Bronchial epithelial cell (primary cell): ENCODE data around the gene RASEF. TPM values are rescaled to one million over a fixed set of nuclear protein-coding genes. Genes with fewer than 3 reads are reported as not detected.

Experiments used
- DNase-seq: peaks from one replicate; pipeline ENCODE4 v3.0.0-alpha.2; 2010; ENCODE audit warnings: low read depth
- FAIRE-seq: peaks from 2 replicates; lab custom pipeline; 2011; peaks lifted over from hg19 to GRCh38; lab: Jason Lieb, UNC
- H3K27me3 ChIP-seq: 2 replicates; pipeline ENCODE4 v1.5.1; 2011; ENCODE audit warnings: low read length; ENCODE audit not compliant: control insufficient read depth, insufficient read depth
- H3K36me3 ChIP-seq: 2 replicates; pipeline ENCODE4 v1.5.1; 2011; ENCODE audit warnings: low read length; ENCODE audit not compliant: control insufficient read depth, insufficient read depth
- H3K4me3 ChIP-seq: 2 replicates; pipeline ENCODE4 v1.5.1; 2011; ENCODE audit warnings: mild to moderate bottlenecking, low read depth, low read length, control low read depth
- total RNA-seq: library from RNA; depleted of rRNA; stranded (reverse); fragments of >200 nt; gene quantifications from 2 replicates; pipeline ENCODE4 v1.2.1, GENCODE V29; 2014
- TF ChIP-seq, protein P1 (sequence below): IDR thresholded peaks from 2 replicates; pipeline ENCODE4 v1.5.1; 2011; ENCODE audit warnings: mild to moderate bottlenecking, moderate library complexity, low read length, control low read depth, inconsistent platforms; ENCODE audit not compliant: insufficient read depth, severe bottlenecking

Gene RASEF
- 9.2 and 14.2 TPM in 2 replicates for total RNA-seq

DNA sequence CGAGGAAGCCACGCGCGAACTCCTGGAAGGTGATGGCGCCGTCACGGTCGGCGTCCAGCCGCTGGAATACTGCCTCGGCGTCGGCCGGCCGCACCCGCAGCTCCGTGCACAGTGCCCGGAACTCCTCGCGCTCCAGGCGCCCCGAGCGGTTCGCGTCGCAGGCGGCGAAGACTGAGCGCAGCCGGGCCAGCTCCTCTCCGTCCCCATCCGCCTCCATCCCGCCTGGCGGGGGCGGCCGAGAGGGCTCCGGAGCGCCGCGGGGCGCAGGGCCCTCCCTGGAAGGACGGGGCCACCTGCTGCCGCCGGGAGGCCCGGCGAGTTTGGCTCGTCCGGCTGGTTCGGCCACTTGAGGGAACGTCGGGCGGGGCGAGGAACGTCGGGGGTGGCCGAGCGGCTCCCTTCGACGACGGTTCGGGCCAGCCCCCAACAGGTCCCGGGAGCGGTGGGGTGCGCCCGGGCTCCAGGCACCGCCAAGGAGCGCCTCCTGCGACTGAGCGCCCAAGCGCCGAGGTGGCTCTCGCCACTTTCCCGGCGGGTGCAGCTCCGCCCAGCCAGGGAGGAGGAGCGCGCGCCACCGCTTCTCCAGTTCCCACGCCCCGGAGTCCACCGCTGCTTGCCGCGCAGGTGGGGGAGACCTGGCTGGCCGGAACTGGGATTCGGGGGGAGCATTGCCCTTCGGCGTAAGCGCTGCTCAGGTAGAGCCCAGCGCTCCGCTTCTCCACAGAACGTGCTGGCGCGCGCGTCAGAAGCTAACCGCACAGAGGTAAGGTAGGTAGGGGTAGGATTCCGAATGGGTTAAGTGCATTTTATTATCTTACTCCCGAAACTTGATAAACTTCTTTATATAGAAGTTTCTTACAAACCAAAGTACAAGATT lies at the start of gene RASEF:
Gene RASEF, minus strand, starts transcription at position 492 of the 877 bp plus-strand sequence. Its CDS starts 275 bp downstream, at position 217.
- Histone ChIP-seq H3K36me3 (no peaks in the 10 kb centered on the region), H3K4me3 (peak within 1 kb of the TSS; percentile 75), H3K27me3 (no peaks in the 10 kb centered on the region)
- TF ChIP-seq, protein P1, sequence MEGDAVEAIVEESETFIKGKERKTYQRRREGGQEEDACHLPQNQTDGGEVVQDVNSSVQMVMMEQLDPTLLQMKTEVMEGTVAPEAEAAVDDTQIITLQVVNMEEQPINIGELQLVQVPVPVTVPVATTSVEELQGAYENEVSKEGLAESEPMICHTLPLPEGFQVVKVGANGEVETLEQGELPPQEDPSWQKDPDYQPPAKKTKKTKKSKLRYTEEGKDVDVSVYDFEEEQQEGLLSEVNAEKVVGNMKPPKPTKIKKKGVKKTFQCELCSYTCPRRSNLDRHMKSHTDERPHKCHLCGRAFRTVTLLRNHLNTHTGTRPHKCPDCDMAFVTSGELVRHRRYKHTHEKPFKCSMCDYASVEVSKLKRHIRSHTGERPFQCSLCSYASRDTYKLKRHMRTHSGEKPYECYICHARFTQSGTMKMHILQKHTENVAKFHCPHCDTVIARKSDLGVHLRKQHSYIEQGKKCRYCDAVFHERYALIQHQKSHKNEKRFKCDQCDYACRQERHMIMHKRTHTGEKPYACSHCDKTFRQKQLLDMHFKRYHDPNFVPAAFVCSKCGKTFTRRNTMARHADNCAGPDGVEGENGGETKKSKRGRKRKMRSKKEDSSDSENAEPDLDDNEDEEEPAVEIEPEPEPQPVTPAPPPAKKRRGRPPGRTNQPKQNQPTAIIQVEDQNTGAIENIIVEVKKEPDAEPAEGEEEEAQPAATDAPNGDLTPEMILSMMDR, result peak; percentile 35
- DNase-seq, result peak; percentile 47
- no peak for FAIRE-seq

DNA sequence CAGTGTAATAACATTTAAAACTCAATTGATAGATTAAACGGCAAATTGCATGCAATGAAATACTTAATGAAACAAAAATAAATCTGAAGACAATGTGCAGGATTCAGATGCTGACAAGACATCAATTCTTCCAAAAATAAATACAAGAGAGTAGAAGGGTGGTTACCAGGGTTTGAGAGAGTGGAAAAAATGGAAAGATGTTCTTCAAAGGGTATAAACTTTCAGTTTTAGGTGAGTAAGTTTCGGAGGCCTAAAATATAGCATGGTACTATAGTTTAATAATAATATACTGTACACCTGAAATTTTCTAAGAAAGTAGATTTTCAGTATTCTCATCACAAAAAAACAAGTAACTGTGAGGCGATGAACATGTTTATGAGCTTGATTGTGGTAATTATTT lies 48.2 kb upstream of the RASEF start:
- no peak for FAIRE-seq
- H3K4me3 ChIP-seq, result no peak overlapping the region
- no peaks in the 10 kb centered on the region for H3K27me3 ChIP-seq

GRCh38 chr9:83109296-83109695 lies 46.4 kb upstream of the RASEF start:
- TF ChIP-seq, protein P1, result no peak
- DNase-seq (no peak), FAIRE-seq (no peak)
- no peak overlapping the region for H3K4me3 ChIP-seq
- no peaks in the 10 kb centered on the region for H3K36me3 ChIP-seq
- no peaks in the 10 kb centered on the region for H3K27me3 ChIP-seq

More for the DNA sequence above, 48.2 kb upstream of the RASEF start:
- no peaks in the 10 kb centered on the region for H3K36me3 ChIP-seq
- TF ChIP-seq, protein P1, result no peak
- no peak for DNase-seq

DNA sequence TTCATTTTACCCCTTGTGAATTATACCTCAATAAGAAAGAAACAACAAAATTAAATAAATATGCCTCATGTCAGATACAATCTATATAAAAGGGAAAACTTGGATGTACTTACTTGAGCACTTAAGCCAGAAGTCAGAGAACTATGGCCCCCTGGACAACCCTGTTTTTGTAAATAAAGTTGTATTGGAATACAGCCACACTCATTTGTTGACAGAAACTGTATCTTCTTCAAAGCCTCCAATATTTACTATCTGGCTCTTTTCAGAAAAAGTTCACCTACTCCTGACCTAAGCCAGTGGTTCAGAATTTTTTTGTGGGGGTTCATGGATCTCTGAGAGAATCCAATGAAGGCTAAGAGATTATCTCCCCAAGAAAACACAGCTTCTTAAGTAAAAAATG lies 45.3 kb upstream of the RASEF start:
- DNase-seq, result no peak
- Histone ChIP-seq H3K36me3 (no peaks in the 10 kb centered on the region), H3K4me3 (no peak overlapping the region), H3K27me3 (no peaks in the 10 kb centered on the region)
- TF ChIP-seq, protein P1, result no peak
- no peak for FAIRE-seq

- H3K36me3 ChIP-seq, result no peaks in the 10 kb centered on the region
- no peak overlapping the region for H3K4me3 ChIP-seq
- no peak for FAIRE-seq
- H3K27me3 ChIP-seq, result no peaks in the 10 kb centered on the region
- no peak for DNase-seq
- TF ChIP-seq, protein P1, result no peak
Measured at GRCh38 chr9:83106772-83107171, 43.8 kb upstream of the RASEF start.

GRCh38 chr9:83106263-83106662 lies 43.3 kb upstream of the RASEF start:
- Histone ChIP-seq H3K36me3 (no peaks in the 10 kb centered on the region), H3K4me3 (no peak overlapping the region), H3K27me3 (no peaks in the 10 kb centered on the region)
- FAIRE-seq, result no peak
- no peak for DNase-seq
- TF ChIP-seq, protein P1, result no peak
